Gastrocnemius medialis (tissue), 4 donors: ENCODE results near the gene ANKRD30A. TPM values are rescaled to one million over a fixed set of nuclear protein-coding genes. Genes with fewer than 3 reads are reported as not detected.

ENCODE experiments used
- ATAC-seq, 2 donors: fragments of 150-250 bp; one replicate each; pipeline ENCODE4 v1.9.1; 2016
- DNase-seq, 2 donors: peaks; one replicate each; pipeline ENCODE4 v3.0.0-alpha.2; 2019
- H3K27ac ChIP-seq, 4 donors: fragments of 200-600 bp; sonication (generic); 1 replicate in 1 of 4; 2 replicates in 3 of 4; pipeline ENCODE4 v1.5.1; 2016 to 2018; ENCODE audit warnings: mild to moderate bottlenecking in 2 of 4, moderate library complexity in 1 of 4
- H3K27me3 ChIP-seq, 3 donors: fragments of 200-600 bp; sonication (generic) in 2 of 3; 1 replicate in 1 of 3; 2 replicates in 2 of 3; pipeline versions ENCODE4 v1.5.1 to v1.6.0; 2016 to 2019; ENCODE audit warnings: mild to moderate bottlenecking in 1 of 3, moderate library complexity in 1 of 3
- H3K36me3 ChIP-seq, 2 donors: fragments of 200-600 bp; sonication (generic) in 1 of 2; one replicate each; pipeline ENCODE4 v1.5.1; 2017 to 2018
- H3K4me1 ChIP-seq, 2 donors: fragments of 200-600 bp; sonication (generic) in 1 of 2; one replicate each; pipeline ENCODE4 v1.5.1; 2016 to 2017; ENCODE audit warnings: mild to moderate bottlenecking in 2 of 2
- H3K4me3 ChIP-seq, 4 donors: fragments of 200-600 bp; sonication (generic) in 3 of 4; 1 replicate in 1 of 4; 2 replicates in 3 of 4; pipeline ENCODE4 v1.5.1; 2016 to 2019; ENCODE audit warnings: mild to moderate bottlenecking in 2 of 4
- H3K9me3 ChIP-seq, 3 donors: fragments of 200-600 bp; sonication (generic) in 2 of 3; 1 replicate in 1 of 3; 2 replicates in 2 of 3; pipeline ENCODE4 v1.5.1; 2016 to 2019
- CTCF ChIP-seq, 5 experiments: fragments of 450-650 bp in 3 of 5; fragments of 200-600 bp in 2 of 5; sonication (generic) in 2 of 5; IDR thresholded peaks in 4 of 5; conservative IDR thresholded peaks in 1 of 5; 1 replicate in 4 of 5; 2 replicates in 1 of 5; pipeline ENCODE4 v1.5.1; 2016 to 2019; ENCODE audit warnings: antibody characterized with exemption in 5 of 5, mild to moderate bottlenecking in 3 of 5, moderate library complexity in 3 of 5
- POLR2A ChIP-seq, 2 donors: fragments of 450-650 bp; IDR thresholded peaks; one replicate each; pipeline ENCODE4 v1.6.1; 2017; ENCODE audit warnings: antibody characterized with exemption in 2 of 2, mild to moderate bottlenecking in 2 of 2, moderate library complexity in 2 of 2
- in situ Hi-C, 4 donors: fragments of 200-750 bp; cut with MboI; loops; one replicate each; pipeline versions ENCODE4 v1.15.0 to v1.8.0; 2017; ENCODE audit warnings: low sequenced_read_pairs in 4 of 4
- intact Hi-C: fragments of 100-400 bp; cut with DNase I; formaldehyde crosslinking; loops from one replicate; pipeline ENCODE4 v1.15.1; 2023; ENCODE audit warnings: low total_unique reads
- total RNA-seq, 4 donors: library from RNA; depleted of rRNA; stranded (reverse); fragments of >200 nt; gene quantifications; one replicate each; pipeline versions ENCODE4 v1.1.0 to v1.2.3, GENCODE V29; 2016

ANKRD30A gene
- total RNA-seq, 4 donors from 2014 or later, result not detected

- intact Hi-C loops (no loop called here), in situ Hi-C loops (no loop called here)
- Histone ChIP-seq H3K4me3 (no peak overlapping the region), H3K9me3 (no peaks in the 10 kb centered on the region), H3K27ac (no peak overlapping the region), H3K36me3 (no peaks in the 10 kb centered on the region), H3K27me3 (no peaks in the 10 kb centered on the region), H3K4me1 (no peaks in the 10 kb centered on the region)
- TF ChIP-seq POLR2A (IDR thresholded peaks at IDR 0.05), result no peak
- TF ChIP-seq CTCF (IDR thresholded peaks at IDR 0.05 in 4 of 5, conservative IDR thresholded peaks at IDR 0.05 in 1 of 5), result no peak
- DNase-seq (no peak), ATAC-seq (no peak)
Observed at GRCh38 chr10:37401225-37401624, 275.8 kb downstream of the ANKRD30A start.

GRCh38 chr10:37403776-37404175, 278.4 kb downstream of the ANKRD30A start:
- in situ Hi-C loops, result no loop called here
- Histone ChIP-seq H3K4me3 (no peak overlapping the region), H3K36me3 (no peaks in the 10 kb centered on the region), H3K4me1 (no peaks in the 10 kb centered on the region), H3K27ac (no peak overlapping the region), H3K9me3 (no peaks in the 10 kb centered on the region), H3K27me3 (no peaks in the 10 kb centered on the region)
- ATAC-seq (no peak), DNase-seq (no peak)
- TF ChIP-seq CTCF (IDR thresholded peaks at IDR 0.05 in 4 of 5, conservative IDR thresholded peaks at IDR 0.05 in 1 of 5), result no peak
- TF ChIP-seq POLR2A (IDR thresholded peaks at IDR 0.05), result no peak
- intact Hi-C loops, result no loop called here
